ENCODE measurements around the gene KLK11.

The KLK11 gene

GRCh38 chr19:51019544-51019925 lies 6.9 kb downstream of the KLK11 start, which contains the start of gene KLK10:
KLK10 (minus strand) TSS chr19:51019709; CDS start chr19:51019130, 579 bp downstream.
- Histone ChIP-seq H3K36me3 (no peaks in the 10 kb centered on the region), H3K4me2 (peak within 1 kb of the TSS; percentile 64), H3K27ac (no peak within 1 kb of the TSS), H3K9me3 (no peaks in the 10 kb centered on the region), H3K4me1 (peaks cover 15% of the 10 kb centered on the region; the same call in 1 of the 2 replicates), H4K20me1 (no peaks in the 10 kb centered on the region; the same call in 1 of the 2 replicates), H3K27me3 (peaks cover 42% of the 10 kb centered on the region), H3K9ac (no peak within 1 kb of the TSS), H3K4me3 (peak within 1 kb of the TSS; percentile 41)
- TF ChIP-seq Cebpa-rat (IDR thresholded peaks at IDR 0.05), result no peak

- H3K4me2 ChIP-seq, result peak overlapping the region; percentile 64
- TF ChIP-seq Cebpa-rat (IDR thresholded peaks at IDR 0.05), result no peak
- peaks cover 16% of the 10 kb centered on the region; the same call in 1 of the 2 replicates for H3K4me1 ChIP-seq
- no peaks in the 10 kb centered on the region for H3K9me3 ChIP-seq
- no peaks in the 10 kb centered on the region; the same call in 1 of the 2 replicates for H4K20me1 ChIP-seq
- no peaks in the 10 kb centered on the region for H3K36me3 ChIP-seq
- H3K9ac ChIP-seq, result no peak overlapping the region
- peak overlapping the region; percentile 41 for H3K4me3 ChIP-seq
- H3K27ac ChIP-seq, result no peak overlapping the region
- H3K27me3 ChIP-seq, result peaks cover 42% of the 10 kb centered on the region
Measured at GRCh38 chr19:51018745-51019543, 7.5 kb downstream of the KLK11 start.

- Histone ChIP-seq H3K4me1 (peaks cover 33% of the 10 kb centered on the region), H3K9me3 (no peaks in the 10 kb centered on the region), H3K27me3 (peaks cover 42% of the 10 kb centered on the region), H3K9ac (no peak overlapping the region), H3K4me2 (no peak overlapping the region), H3K27ac (no peak overlapping the region), H3K36me3 (no peaks in the 10 kb centered on the region), H4K20me1 (no peaks in the 10 kb centered on the region; the same call in 1 of the 2 replicates), H3K4me3 (no peak overlapping the region)
- no peak for TF ChIP-seq Cebpa-rat (IDR thresholded peaks at IDR 0.05)
Measured at GRCh38 chr19:51016798-51017683, 9.4 kb downstream of the KLK11 start.

- H3K4me3 ChIP-seq, result no peak overlapping the region
- no peak overlapping the region for H3K9ac ChIP-seq
- H3K4me2 ChIP-seq, result no peak overlapping the region
- peaks cover 42% of the 10 kb centered on the region for H3K27me3 ChIP-seq
- no peak overlapping the region for H3K27ac ChIP-seq
- H3K4me1 ChIP-seq, result peaks cover 33% of the 10 kb centered on the region
- no peaks in the 10 kb centered on the region for H3K36me3 ChIP-seq
- no peak for TF ChIP-seq Cebpa-rat (IDR thresholded peaks at IDR 0.05)
- H3K9me3 ChIP-seq, result no peaks in the 10 kb centered on the region
- H4K20me1 ChIP-seq, result no peaks in the 10 kb centered on the region; the same call in 1 of the 2 replicates
Measured at GRCh38 chr19:51015691-51016267, 10.6 kb downstream of the KLK11 start.

- no peak for TF ChIP-seq Cebpa-rat (IDR thresholded peaks at IDR 0.05)
- no peak overlapping the region for H3K4me2 ChIP-seq
- no peak overlapping the region for H3K4me3 ChIP-seq
- H3K27me3 ChIP-seq, result peaks cover 27% of the 10 kb centered on the region
- no peak overlapping the region for H3K27ac ChIP-seq
- H4K20me1 ChIP-seq, result no peaks in the 10 kb centered on the region; the same call in 1 of the 2 replicates
- H3K9me3 ChIP-seq, result no peaks in the 10 kb centered on the region
- peaks cover 30% of the 10 kb centered on the region for H3K4me1 ChIP-seq
- H3K9ac ChIP-seq, result no peak overlapping the region
- H3K36me3 ChIP-seq, result no peaks in the 10 kb centered on the region
Measured at GRCh38 chr19:51014242-51014641, 12.2 kb downstream of the KLK11 start.

GRCh38 chr19:51012661-51013190 lies 13.7 kb downstream of the KLK11 start:
- Histone ChIP-seq H3K9ac (no peak overlapping the region), H3K27ac (no peak overlapping the region), H3K9me3 (no peaks in the 10 kb centered on the region), H3K27me3 (peaks cover 12% of the 10 kb centered on the region), H3K4me2 (peak overlapping the region; percentile 42), H3K36me3 (no peaks in the 10 kb centered on the region), H3K4me3 (no peak overlapping the region), H3K4me1 (peaks cover 19% of the 10 kb centered on the region), H4K20me1 (no peaks in the 10 kb centered on the region; the same call in 1 of the 2 replicates)
- no peak for TF ChIP-seq Cebpa-rat (IDR thresholded peaks at IDR 0.05)

- Histone ChIP-seq H3K27ac (no peak overlapping the region), H3K4me3 (no peak overlapping the region), H3K4me2 (no peak overlapping the region), H3K27me3 (no peaks in the 10 kb centered on the region), H4K20me1 (no peaks in the 10 kb centered on the region), H3K9ac (no peak overlapping the region), H3K4me1 (peaks cover 17% of the 10 kb centered on the region), H3K36me3 (no peaks in the 10 kb centered on the region), H3K9me3 (no peaks in the 10 kb centered on the region)
- TF ChIP-seq Cebpa-rat (IDR thresholded peaks at IDR 0.05), result no peak
Measured at GRCh38 chr19:51010066-51010795, 16.2 kb downstream of the KLK11 start.

GRCh38 chr19:51009061-51009891 lies 17.1 kb downstream of the KLK11 start:
- no peaks in the 10 kb centered on the region for H3K27me3 ChIP-seq
- no peaks in the 10 kb centered on the region for H3K9me3 ChIP-seq
- H3K4me1 ChIP-seq, result peaks cover 17% of the 10 kb centered on the region
- no peak overlapping the region for H3K9ac ChIP-seq
- no peak overlapping the region for H3K4me3 ChIP-seq
- H4K20me1 ChIP-seq, result no peaks in the 10 kb centered on the region
- H3K4me2 ChIP-seq, result no peak overlapping the region
- no peak for TF ChIP-seq Cebpa-rat (IDR thresholded peaks at IDR 0.05)
- no peaks in the 10 kb centered on the region for H3K36me3 ChIP-seq
- H3K27ac ChIP-seq, result no peak overlapping the region

All from BLaER1 (cell line).